ENCODE measurements around the gene WNT2B. TPM values are rescaled to one million over a fixed set of nuclear protein-coding genes. Genes with fewer than 3 reads are reported as not detected.

Gene WNT2B
- total and polyA plus RNA-seq, 9 of the 15 experiments (the other 6 are each of a cell fraction or from before 2014, with no cell fraction given) = 0.02 to 0.06 (median 0.04) TPM; not detected in 3

GRCh38 chr1:112462953-112463279, 45.8 kb upstream of the WNT2B start (continued):
- no peak for TF ChIP-seq PHTF2 (CRISPR knock-in tag; IDR thresholded peaks at IDR 0.05)
- TF ChIP-seq KDM4B (IDR thresholded peaks at IDR 0.05; ENCODE audit: borderline replicate concordance in 2 of 2, low read depth in 1 of 2) = no peak
- TF ChIP-seq EP300 (IDR thresholded peaks at IDR 0.05; ENCODE audit: low read length) = peak; percentile 80
- no peak for TF ChIP-seq THRA (IDR thresholded peaks at IDR 0.05)
- peak; percentile 43 for TF ChIP-seq L3MBTL2 (IDR thresholded peaks at IDR 0.05)
- TF ChIP-seq ZNF3 (CRISPR knock-in tag; IDR thresholded peaks at IDR 0.05) = no peak
- TF ChIP-seq POLR2AphosphoS5 (IDR thresholded peaks at IDR 0.05; ENCODE audit: control insufficient read depth, insufficient read depth, low read depth, low read length) = peak; percentile 69
- no peak for TF ChIP-seq DDX20 (tag; IDR thresholded peaks at IDR 0.05; ENCODE audit: low read depth)
- TF ChIP-seq CBX8 (IDR thresholded peaks at IDR 0.05; ENCODE audit: borderline replicate concordance, extremely low read depth, low read depth, low read length, poor library complexity, severe bottlenecking) = no peak
- TF ChIP-seq ZNF398 (CRISPR knock-in tag; IDR thresholded peaks at IDR 0.05) = no peak
- TF ChIP-seq HMBOX1 (IDR thresholded peaks at IDR 0.05) = peak; percentile 31; the same call in 1 of the 2 replicates
- no peak for TF ChIP-seq TCFL5 (CRISPR knock-in tag; conservative IDR thresholded peaks at IDR 0.05)
- no peak for TF ChIP-seq MTA3 (IDR thresholded peaks at IDR 0.05; ENCODE audit: borderline replicate concordance)
- TF ChIP-seq ZNF830 (CRISPR knock-in tag; IDR thresholded peaks at IDR 0.05) = no peak
- TF ChIP-seq PHF8 (IDR thresholded peaks at IDR 0.05; ENCODE audit: borderline replicate concordance, low read length) = no peak
- peak; percentile 70 for TF ChIP-seq LEF1 (IDR thresholded peaks at IDR 0.05)
- peak; percentile 68 for TF ChIP-seq PHB2 (IDR thresholded peaks at IDR 0.05; ENCODE audit: low read depth)
- 0 out of 2 replicates have a peak, but pooled peaks have one; percentile 13 for TF ChIP-seq KLF16 (IDR thresholded peaks at IDR 0.05)
- TF ChIP-seq E2F8 (IDR thresholded peaks at IDR 0.05; ENCODE audit: low read depth, partially characterized antibody) = no peak
- no peak for TF ChIP-seq WHSC1 (IDR thresholded peaks at IDR 0.05; ENCODE audit: low read length)
- no peak for TF ChIP-seq EZH2 (IDR thresholded peaks at IDR 0.05; ENCODE audit: borderline replicate concordance, low read depth, low read length)
- no peak for TF ChIP-seq TFAP4 (CRISPR knock-in tag; IDR thresholded peaks at IDR 0.05; ENCODE audit: borderline replicate concordance)

All from K562 (cell line).